Measurements from ENCODE around the gene POLR1D. TPM values are rescaled to one million over a fixed set of nuclear protein-coding genes. Genes with fewer than 3 reads are reported as not detected.

Gene POLR1D
- total RNA-seq, 1 donor from 2014 or later, result 140 TPM

DNA sequence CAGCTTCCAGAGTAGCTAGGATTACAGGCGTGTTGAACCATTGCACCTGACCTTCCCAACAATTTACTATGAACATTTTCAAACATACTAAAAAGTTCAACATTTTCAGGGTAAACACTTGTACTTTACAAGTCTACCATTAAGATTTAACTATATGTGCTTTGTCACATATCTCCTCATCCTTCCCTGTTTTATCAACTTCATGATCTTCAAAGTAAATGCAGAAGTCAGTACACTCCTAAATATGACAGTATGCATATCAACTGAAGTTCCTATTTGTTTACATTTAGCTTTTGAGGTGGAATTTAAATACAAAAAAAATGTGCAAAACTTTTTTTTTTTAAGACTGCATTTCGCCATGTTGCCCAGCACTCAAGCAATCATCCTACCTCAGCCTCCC, 19.9 kb upstream of the POLR1D start:
- H3K36me3 ChIP-seq (ENCODE audit: control insufficient read depth, insufficient read depth, low read length), result no peaks in the 10 kb centered on the region
- FAIRE-seq (no peak), DNase-seq (ENCODE audit: low read depth) (no peak)
- H3K27me3 ChIP-seq (ENCODE audit: control insufficient read depth, insufficient read depth, low read length), result no peaks in the 10 kb centered on the region
- TF ChIP-seq, protein P1, sequence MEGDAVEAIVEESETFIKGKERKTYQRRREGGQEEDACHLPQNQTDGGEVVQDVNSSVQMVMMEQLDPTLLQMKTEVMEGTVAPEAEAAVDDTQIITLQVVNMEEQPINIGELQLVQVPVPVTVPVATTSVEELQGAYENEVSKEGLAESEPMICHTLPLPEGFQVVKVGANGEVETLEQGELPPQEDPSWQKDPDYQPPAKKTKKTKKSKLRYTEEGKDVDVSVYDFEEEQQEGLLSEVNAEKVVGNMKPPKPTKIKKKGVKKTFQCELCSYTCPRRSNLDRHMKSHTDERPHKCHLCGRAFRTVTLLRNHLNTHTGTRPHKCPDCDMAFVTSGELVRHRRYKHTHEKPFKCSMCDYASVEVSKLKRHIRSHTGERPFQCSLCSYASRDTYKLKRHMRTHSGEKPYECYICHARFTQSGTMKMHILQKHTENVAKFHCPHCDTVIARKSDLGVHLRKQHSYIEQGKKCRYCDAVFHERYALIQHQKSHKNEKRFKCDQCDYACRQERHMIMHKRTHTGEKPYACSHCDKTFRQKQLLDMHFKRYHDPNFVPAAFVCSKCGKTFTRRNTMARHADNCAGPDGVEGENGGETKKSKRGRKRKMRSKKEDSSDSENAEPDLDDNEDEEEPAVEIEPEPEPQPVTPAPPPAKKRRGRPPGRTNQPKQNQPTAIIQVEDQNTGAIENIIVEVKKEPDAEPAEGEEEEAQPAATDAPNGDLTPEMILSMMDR (IDR thresholded peaks at IDR 0.05; ENCODE audit: insufficient read depth, low read length, severe bottlenecking), result no peak
- no peak overlapping the region for H3K4me3 ChIP-seq (ENCODE audit: low read depth, low read length)

DNA sequence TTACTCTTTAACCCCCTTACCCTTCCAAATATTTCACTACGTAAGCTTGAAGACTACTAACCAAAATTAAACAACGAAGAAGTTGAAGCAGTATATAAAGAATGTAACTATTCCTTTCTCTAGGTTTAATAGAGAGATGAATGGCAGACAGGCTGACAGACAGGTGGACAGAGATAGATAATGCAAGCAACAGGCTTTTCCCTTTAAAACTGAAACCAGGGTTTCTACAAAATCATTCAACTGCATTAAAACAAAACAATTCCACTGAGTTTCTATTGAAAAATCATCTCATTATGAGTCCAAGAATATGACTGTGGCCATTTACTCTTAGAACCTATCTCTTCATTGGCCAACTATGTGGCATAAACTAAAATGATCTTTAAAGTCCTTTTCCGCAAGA, 16.6 kb upstream of the POLR1D start:
- FAIRE-seq, result no peak
- TF ChIP-seq, protein P1 (IDR thresholded peaks at IDR 0.05; ENCODE audit: insufficient read depth, low read length, severe bottlenecking), result no peak
- Histone ChIP-seq H3K27me3 (ENCODE audit: control insufficient read depth, insufficient read depth, low read length) (no peaks in the 10 kb centered on the region), H3K4me3 (ENCODE audit: low read depth, low read length) (no peak overlapping the region), H3K36me3 (ENCODE audit: control insufficient read depth, insufficient read depth, low read length) (no peaks in the 10 kb centered on the region)
- no peak for DNase-seq (ENCODE audit: low read depth)

DNA sequence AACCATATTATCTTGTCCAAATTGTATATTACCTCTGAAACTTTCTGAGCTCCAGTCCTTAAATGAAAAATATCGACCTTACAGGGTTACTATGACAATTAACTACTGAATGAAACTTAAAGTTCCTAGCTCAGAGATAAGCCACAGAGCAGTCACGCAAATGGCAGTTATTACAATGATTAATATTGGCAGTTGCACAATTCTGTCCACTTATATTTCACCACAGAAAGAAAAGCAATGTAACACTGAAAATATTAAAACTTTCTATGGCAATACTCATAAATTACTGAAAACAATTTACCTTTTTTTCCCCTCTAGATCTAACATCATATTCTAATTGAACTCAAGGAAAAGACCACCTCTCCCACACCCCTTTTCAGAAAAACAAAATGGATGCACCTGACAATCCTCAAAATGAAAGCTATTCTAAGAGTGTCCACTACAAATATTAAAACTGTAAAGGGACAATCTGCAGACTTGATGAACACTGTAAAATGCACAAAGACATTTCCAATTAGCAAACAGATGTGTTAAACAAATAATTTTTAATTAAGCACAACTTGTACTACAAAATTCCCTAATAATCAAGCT, 16.0 kb upstream of the POLR1D start:
- H3K27me3 ChIP-seq (ENCODE audit: control insufficient read depth, insufficient read depth, low read length), result no peaks in the 10 kb centered on the region
- H3K36me3 ChIP-seq (ENCODE audit: control insufficient read depth, insufficient read depth, low read length), result no peaks in the 10 kb centered on the region
- H3K4me3 ChIP-seq (ENCODE audit: low read depth, low read length), result no peak overlapping the region
- FAIRE-seq (no peak), DNase-seq (ENCODE audit: low read depth) (peak; percentile 50)
- TF ChIP-seq, protein P1 (IDR thresholded peaks at IDR 0.05; ENCODE audit: insufficient read depth, low read length, severe bottlenecking), result no peak

DNA sequence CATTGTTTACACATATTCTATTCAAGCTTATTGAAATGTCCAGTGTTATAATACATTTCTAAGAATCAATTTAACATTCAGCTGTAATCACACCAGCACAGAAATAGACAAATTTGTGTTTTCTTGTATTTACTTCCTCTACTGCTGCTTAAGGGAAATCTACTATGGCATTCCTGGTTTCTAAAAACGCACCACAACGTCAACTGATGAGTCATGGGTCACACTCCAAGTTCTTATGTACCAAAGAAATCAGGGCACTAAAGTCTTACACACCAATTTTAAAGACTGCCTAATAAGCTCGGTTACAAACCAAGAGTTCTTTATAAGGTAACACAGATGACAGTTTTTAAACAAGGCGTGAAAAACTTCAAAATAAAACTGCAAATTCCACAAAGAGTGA, 14.6 kb upstream of the POLR1D start:
- no peaks in the 10 kb centered on the region for H3K27me3 ChIP-seq (ENCODE audit: control insufficient read depth, insufficient read depth, low read length)
- DNase-seq (ENCODE audit: low read depth), result peak; percentile 87
- H3K4me3 ChIP-seq (ENCODE audit: low read depth, low read length), result no peak overlapping the region
- FAIRE-seq, result no peak
- TF ChIP-seq, protein P1 (IDR thresholded peaks at IDR 0.05; ENCODE audit: insufficient read depth, low read length, severe bottlenecking), result no peak
- no peaks in the 10 kb centered on the region for H3K36me3 ChIP-seq (ENCODE audit: control insufficient read depth, insufficient read depth, low read length)

DNA sequence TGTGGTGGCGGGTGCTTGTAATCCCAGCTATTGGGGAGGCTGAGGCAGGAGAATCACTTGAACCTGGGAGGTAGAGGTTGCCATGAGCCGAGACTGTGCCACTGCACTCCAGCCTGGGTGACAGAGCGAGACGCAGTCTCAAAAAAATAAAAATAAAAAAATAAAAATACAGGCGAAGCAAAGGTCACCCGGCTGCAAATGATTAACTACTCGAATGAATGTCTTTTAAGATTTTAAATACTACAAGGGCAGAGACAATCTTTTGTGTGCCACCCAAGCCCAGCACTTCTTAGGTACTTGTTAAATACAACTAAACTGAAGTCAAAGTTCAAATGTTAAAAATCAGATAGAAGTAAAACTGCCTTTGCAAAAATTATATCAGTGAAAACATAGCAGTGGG, 8.1 kb upstream of the POLR1D start:
- TF ChIP-seq, protein P1 (IDR thresholded peaks at IDR 0.05; ENCODE audit: insufficient read depth, low read length, severe bottlenecking), result no peak
- H3K27me3 ChIP-seq (ENCODE audit: control insufficient read depth, insufficient read depth, low read length), result no peaks in the 10 kb centered on the region
- no peaks in the 10 kb centered on the region for H3K36me3 ChIP-seq (ENCODE audit: control insufficient read depth, insufficient read depth, low read length)
- FAIRE-seq (no peak), DNase-seq (ENCODE audit: low read depth) (no peak)
- H3K4me3 ChIP-seq (ENCODE audit: low read depth, low read length), result no peak overlapping the region

DNA sequence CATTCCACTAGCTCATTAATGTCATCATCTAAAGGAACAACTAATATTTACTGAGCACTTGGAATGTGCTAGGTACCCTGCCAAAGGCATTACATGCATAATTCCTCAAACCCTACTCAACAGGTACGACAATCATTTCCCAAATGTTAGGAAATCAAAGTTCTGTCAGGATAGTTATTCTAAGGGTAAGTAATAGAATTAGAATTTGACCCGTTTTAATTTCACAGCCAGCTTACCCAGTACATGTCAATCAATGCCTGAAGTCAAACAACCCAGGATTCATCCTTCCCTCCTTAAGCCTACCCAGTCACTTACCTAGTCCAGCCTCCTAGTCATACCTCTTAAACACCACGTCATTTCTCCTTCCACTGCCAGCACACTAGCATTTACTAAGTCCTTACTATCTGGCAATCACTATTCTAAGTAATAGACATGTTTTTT, 3.8 kb upstream of the POLR1D start:
- H3K4me3 ChIP-seq (ENCODE audit: low read depth, low read length), result peak overlapping the region; percentile 63
- TF ChIP-seq, protein P1 (IDR thresholded peaks at IDR 0.05; ENCODE audit: insufficient read depth, low read length, severe bottlenecking), result no peak
- no peaks in the 10 kb centered on the region for H3K27me3 ChIP-seq (ENCODE audit: control insufficient read depth, insufficient read depth, low read length)
- DNase-seq (ENCODE audit: low read depth) (peak; percentile 92), FAIRE-seq (no peak)
- H3K36me3 ChIP-seq (ENCODE audit: control insufficient read depth, insufficient read depth, low read length), result peaks cover under 1% of the 10 kb centered on the region

Measured in bronchial epithelial cell (primary cell).